Type B pancreatic cell (in vitro differentiated cells): ENCODE measurements around the gene TSSK1B. TPM values are rescaled to one million over a fixed set of nuclear protein-coding genes. Genes with fewer than 3 reads are reported as not detected.
"Not testable (repeated sequence)": the region's sequence is repeated elsewhere in the genome, so short reads cannot be mapped to it uniquely, and the experiment has no call there.

ENCODE experiments used
- DNase-seq: peaks from one replicate; pipeline ENCODE4 v3.0.0; 2021; ENCODE audit warnings: mixed read lengths; ENCODE audit not compliant: unreplicated experiment; ENCODE audit errors: extremely low spot score
- H3K27ac Mint-ChIP-seq: 2 replicates; pipeline ENCODE4 v1.8.0; 2021; ENCODE audit warnings: mild to moderate bottlenecking, mixed read lengths
- H3K27me3 Mint-ChIP-seq: 2 replicates; pipeline ENCODE4 v1.8.0; 2021; ENCODE audit warnings: mixed read lengths
- H3K36me3 Mint-ChIP-seq: 2 replicates; pipeline ENCODE4 v1.8.0; 2021; ENCODE audit warnings: mixed read lengths
- H3K4me1 Mint-ChIP-seq: one replicate; pipeline ENCODE4 v1.8.0; 2021; ENCODE audit warnings: mixed read lengths; ENCODE audit not compliant: unreplicated experiment
- H3K4me3 Mint-ChIP-seq: 2 replicates; pipeline ENCODE4 v1.8.0; 2021; ENCODE audit warnings: mild to moderate bottlenecking, mixed read lengths
- H3K9me3 Mint-ChIP-seq: 2 replicates; pipeline ENCODE4 v1.8.0; 2021; ENCODE audit warnings: mixed read lengths
- total RNA-seq: library from RNA; stranded (reverse); gene quantifications from 2 replicates; pipeline ENCODE4 v1.2.1, GENCODE V29; 2021; ENCODE audit warnings: low replicate concordance
- TF ChIP-seq, protein P1 (sequence below): fragments of 200-600 bp; sonication (generic); conservative IDR thresholded peaks from 2 replicates; pipeline ENCODE4 v1.5.0; 2021; ENCODE audit warnings: antibody characterized with exemption, mild to moderate bottlenecking

The TSSK1B gene
- total RNA-seq, 1 donor from 2014 or later: 0.24 TPM

DNA sequence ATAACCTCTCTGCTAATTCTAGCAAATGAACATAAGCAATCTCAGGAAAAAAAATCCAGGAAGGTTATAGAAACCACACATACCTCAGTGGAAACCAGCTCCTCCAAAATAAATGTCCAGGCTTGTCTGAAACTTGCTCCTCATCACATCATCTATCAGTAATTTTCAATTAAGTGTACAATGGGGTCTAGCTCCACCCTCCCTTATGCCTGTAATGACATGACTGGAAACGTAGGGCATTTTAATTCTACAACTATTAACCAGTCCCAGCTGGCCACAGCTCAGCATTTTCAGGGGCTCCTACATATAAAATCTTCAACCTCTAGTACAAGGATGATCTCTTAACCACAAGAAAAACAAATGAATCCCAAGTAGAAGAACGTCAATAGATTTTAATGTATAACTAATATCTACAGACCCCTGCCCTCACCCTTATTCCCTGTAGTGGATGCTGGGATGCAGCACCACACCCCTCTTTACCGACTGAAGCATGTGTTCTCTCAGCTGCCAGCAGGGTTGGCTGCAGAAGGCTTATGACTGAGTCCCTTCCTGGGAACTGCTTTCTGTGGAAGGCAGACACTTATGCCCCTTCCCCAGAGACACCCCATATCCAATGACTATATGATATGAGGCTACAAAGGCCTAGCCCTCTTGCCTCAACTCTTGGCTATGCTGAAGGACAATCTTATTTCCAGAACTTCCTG lies 6.8 kb downstream of the TSSK1B start:
- Mint-ChIP-seq H3K27me3 (no peaks in the 10 kb centered on the region), H3K9me3 (no peaks in the 10 kb centered on the region), H3K27ac (no peak overlapping the region), H3K4me1 (no peaks in the 10 kb centered on the region), H3K36me3 (no peaks in the 10 kb centered on the region), H3K4me3 (no peak overlapping the region)
- no peak for DNase-seq
- TF ChIP-seq, protein P1, sequence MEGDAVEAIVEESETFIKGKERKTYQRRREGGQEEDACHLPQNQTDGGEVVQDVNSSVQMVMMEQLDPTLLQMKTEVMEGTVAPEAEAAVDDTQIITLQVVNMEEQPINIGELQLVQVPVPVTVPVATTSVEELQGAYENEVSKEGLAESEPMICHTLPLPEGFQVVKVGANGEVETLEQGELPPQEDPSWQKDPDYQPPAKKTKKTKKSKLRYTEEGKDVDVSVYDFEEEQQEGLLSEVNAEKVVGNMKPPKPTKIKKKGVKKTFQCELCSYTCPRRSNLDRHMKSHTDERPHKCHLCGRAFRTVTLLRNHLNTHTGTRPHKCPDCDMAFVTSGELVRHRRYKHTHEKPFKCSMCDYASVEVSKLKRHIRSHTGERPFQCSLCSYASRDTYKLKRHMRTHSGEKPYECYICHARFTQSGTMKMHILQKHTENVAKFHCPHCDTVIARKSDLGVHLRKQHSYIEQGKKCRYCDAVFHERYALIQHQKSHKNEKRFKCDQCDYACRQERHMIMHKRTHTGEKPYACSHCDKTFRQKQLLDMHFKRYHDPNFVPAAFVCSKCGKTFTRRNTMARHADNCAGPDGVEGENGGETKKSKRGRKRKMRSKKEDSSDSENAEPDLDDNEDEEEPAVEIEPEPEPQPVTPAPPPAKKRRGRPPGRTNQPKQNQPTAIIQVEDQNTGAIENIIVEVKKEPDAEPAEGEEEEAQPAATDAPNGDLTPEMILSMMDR: no peak

- H3K9me3 Mint-ChIP-seq: no peaks in the 10 kb centered on the region
- no peaks in the 10 kb centered on the region for H3K27me3 Mint-ChIP-seq
- TF ChIP-seq, protein P1: no peak
- DNase-seq: no peak
- no peak overlapping the region for H3K4me3 Mint-ChIP-seq
- no peak overlapping the region for H3K27ac Mint-ChIP-seq
- H3K4me1 Mint-ChIP-seq: peaks cover 4% of the 10 kb centered on the region
- H3K36me3 Mint-ChIP-seq: no peaks in the 10 kb centered on the region
Observed at GRCh38 chr5:113425909-113426308, 8.9 kb downstream of the TSSK1B start.

DNA sequence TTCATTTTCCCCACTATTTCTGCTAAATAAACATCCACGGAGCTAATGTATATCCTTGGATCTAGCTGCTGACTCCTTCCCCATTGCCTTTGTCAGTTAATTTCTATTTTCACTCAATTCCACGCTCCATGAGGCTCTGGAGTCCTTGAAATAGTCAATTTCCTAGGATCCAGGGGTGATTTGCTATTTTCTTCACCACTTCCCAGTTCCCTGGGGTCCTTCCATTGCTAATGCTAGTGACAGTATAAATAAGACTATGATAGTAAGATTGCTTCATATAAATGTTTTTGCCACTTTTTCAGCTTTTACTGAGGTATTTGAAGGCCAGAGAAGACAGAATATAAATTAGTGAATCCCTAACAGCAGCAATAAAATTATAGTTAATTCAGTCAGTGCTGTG lies 13.1 kb downstream of the TSSK1B start:
- TF ChIP-seq, protein P1: no peak
- Mint-ChIP-seq H3K9me3 (no peaks in the 10 kb centered on the region), H3K4me3 (no peak overlapping the region), H3K36me3 (no peaks in the 10 kb centered on the region), H3K27ac (peak overlapping the region; percentile 0), H3K27me3 (no peaks in the 10 kb centered on the region), H3K4me1 (peaks cover 4% of the 10 kb centered on the region)
- no peak for DNase-seq

GRCh38 chr5:113405530-113405929 lies 29.3 kb downstream of the TSSK1B start:
- DNase-seq: no peak
- H3K27ac Mint-ChIP-seq: no peak overlapping the region
- H3K27me3 Mint-ChIP-seq: no peaks in the 10 kb centered on the region
- TF ChIP-seq, protein P1: no peak
- no peak overlapping the region for H3K4me3 Mint-ChIP-seq
- peaks cover 4% of the 10 kb centered on the region for H3K4me1 Mint-ChIP-seq
- no peaks in the 10 kb centered on the region for H3K36me3 Mint-ChIP-seq
- H3K9me3 Mint-ChIP-seq: no peaks in the 10 kb centered on the region

DNA sequence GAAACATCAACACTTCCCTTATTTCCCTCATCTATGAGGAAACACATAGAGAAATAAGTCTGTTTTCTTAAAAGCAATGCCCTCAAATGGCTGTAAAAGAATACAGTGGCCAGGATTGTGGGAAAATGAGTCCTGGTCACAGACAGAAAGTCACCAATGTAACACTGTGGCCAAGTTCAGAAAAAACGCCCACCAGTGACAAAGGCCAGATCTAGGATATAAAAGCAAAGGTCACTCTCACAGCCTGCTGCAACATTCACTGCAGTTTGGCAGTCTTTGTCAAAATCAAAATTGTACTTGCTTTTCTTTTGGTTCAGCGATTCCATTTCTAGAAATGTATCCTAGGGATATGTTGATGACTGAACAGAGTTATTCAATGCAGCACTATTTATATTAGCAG lies 30.5 kb downstream of the TSSK1B start:
- H3K27me3 Mint-ChIP-seq: no peaks in the 10 kb centered on the region
- H3K9me3 Mint-ChIP-seq: no peaks in the 10 kb centered on the region
- DNase-seq: no peak
- no peak overlapping the region for H3K4me3 Mint-ChIP-seq
- peaks cover 8% of the 10 kb centered on the region for H3K4me1 Mint-ChIP-seq
- H3K27ac Mint-ChIP-seq: no peak overlapping the region
- TF ChIP-seq, protein P1: no peak
- H3K36me3 Mint-ChIP-seq: no peaks in the 10 kb centered on the region

- not testable (repeated sequence) for H3K4me3 Mint-ChIP-seq, DNase-seq, H3K4me1 Mint-ChIP-seq, H3K27ac Mint-ChIP-seq, H3K36me3 Mint-ChIP-seq, H3K27me3 Mint-ChIP-seq, H3K9me3 Mint-ChIP-seq
Observed at GRCh38 chr5:113397986-113398385, 36.8 kb downstream of the TSSK1B start.
